HAP-1 (cell line): Measurements from ENCODE around the gene TP53BP1.
"Not testable (repeated sequence)": the region's sequence is repeated elsewhere in the genome, so short reads cannot be mapped to it uniquely, and the experiment has no call there.

Experiments used
- DNase-seq, 2 experiments: peaks; one replicate each; pipeline ENCODE4 v3.0.0-alpha.2; 2016 to 2020; ENCODE audit warnings: low spot score in 2 of 2
- H3K27me3 ChIP-seq: fragments of 250-450 bp; sonication (Bioruptor Pico); 2 replicates; pipeline ENCODE4 v1.5.1; 2020; ENCODE audit warnings: low read depth, mild to moderate bottlenecking, moderate library complexity
- H3K36me3 ChIP-seq: fragments of 250-450 bp; sonication (Bioruptor Pico); replicated peaks from 2 replicates; pipeline ENCODE4 v1.5.1; 2020; ENCODE audit warnings: mild to moderate bottlenecking
- H3K4me1 ChIP-seq: fragments of 250-450 bp; sonication (Bioruptor Pico); 2 replicates; pipeline ENCODE4 v1.5.1; 2020; ENCODE audit warnings: mild to moderate bottlenecking
- H3K4me3 ChIP-seq: fragments of 250-450 bp; sonication (Bioruptor Pico); 2 replicates; pipeline ENCODE4 v1.5.1; 2020; ENCODE audit warnings: mild to moderate bottlenecking, moderate library complexity
- H3K9me3 ChIP-seq: fragments of 250-450 bp; sonication (Bioruptor Pico); 2 replicates; pipeline ENCODE4 v1.5.1; 2020; ENCODE audit warnings: mild to moderate bottlenecking, moderate library complexity
- in situ Hi-C: fragments of 300-500 bp; cut with MboI; formaldehyde crosslinking; loops from 3 replicates; pipeline ENCODE4 v1.14.3; 2020; ENCODE audit warnings: low sequenced_read_pairs, inconsistent platforms, mixed read lengths

The TP53BP1 gene

GRCh38 chr15:43492673-43493601 is at the start of gene TP53BP1:
TSS of gene TP53BP1 (minus strand) at chr15:43493156. CDS start at chr15:43493043, 113 bp downstream.
- Histone ChIP-seq H3K4me1 (peaks cover 5% of the 10 kb centered on the region), H3K27me3 (no peaks in the 10 kb centered on the region), H3K9me3 (no peaks in the 10 kb centered on the region), H3K4me3 (peak within 1 kb of the TSS; percentile 77), H3K36me3 (peaks cover 27% of the 10 kb centered on the region; the same call in 1 of the 2 replicates)
- DNase-seq = peak; percentile 94 to 97
- in situ Hi-C loops = no loop called here

GRCh38 chr15:43541785-43542184 is 48.8 kb upstream of the TP53BP1 start:
- in situ Hi-C loops = no loop called here
- Histone ChIP-seq H3K9me3 (no peaks in the 10 kb centered on the region), H3K36me3 (no peaks in the 10 kb centered on the region), H3K4me1 (no peaks in the 10 kb centered on the region), H3K27me3 (no peaks in the 10 kb centered on the region), H3K4me3 (no peak overlapping the region)
- no peak for DNase-seq

DNA sequence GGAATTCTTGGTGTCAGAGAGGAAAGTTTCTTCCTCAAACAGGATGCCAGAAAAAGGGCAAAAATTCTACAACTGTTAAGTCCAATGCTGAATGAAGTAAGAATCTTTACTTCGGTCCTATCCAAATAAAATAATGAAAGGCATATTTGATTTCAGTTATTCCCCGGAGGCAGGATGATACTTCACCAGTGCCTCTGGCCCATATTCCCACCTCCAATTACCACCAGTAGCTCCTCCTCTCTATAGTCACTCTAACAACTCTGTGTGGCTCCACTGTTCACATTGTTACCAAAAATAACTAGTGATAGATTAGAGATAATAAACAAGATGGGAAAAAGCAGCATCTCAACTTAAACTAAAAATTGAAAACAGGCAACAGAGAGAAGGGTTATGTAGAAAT is 45.1 kb upstream of the TP53BP1 start:
- in situ Hi-C loops = no loop called here
- no peak overlapping the region for H3K4me3 ChIP-seq

GRCh38 chr15:43534897-43535296 is 41.9 kb upstream of the TP53BP1 start:
- DNase-seq = no peak
- in situ Hi-C loops = no loop called here
- Histone ChIP-seq H3K36me3 (peaks cover 5% of the 10 kb centered on the region; the same call in 1 of the 2 replicates), H3K27me3 (no peaks in the 10 kb centered on the region), H3K4me3 (no peak overlapping the region), H3K4me1 (no peaks in the 10 kb centered on the region), H3K9me3 (no peaks in the 10 kb centered on the region)

More for the DNA sequence above, 45.1 kb upstream of the TP53BP1 start:
- DNase-seq = no peak
- Histone ChIP-seq H3K36me3 (peaks cover 5% of the 10 kb centered on the region; the same call in 1 of the 2 replicates), H3K27me3 (no peaks in the 10 kb centered on the region), H3K4me1 (no peaks in the 10 kb centered on the region), H3K9me3 (no peaks in the 10 kb centered on the region)

DNA sequence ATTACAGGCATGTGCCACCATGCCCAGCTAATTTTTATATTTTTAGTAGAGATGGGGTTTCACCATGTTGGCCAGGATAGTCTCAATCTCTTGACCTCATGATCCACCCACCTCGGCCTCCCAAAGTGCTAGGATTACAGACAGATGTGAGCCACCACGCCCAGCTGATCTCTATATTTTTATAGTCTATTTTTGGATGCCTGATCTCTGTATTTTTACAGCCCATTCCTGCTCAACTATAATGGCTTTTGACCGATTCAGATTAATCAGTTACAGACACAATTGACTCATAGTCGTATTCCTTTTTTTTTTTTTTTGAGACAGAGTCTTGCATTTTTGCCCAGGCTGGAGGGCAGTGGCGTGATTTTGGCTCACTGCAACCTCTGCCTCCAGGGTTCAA is 39.9 kb upstream of the TP53BP1 start:
- H3K4me3 ChIP-seq, H3K9me3 ChIP-seq, in situ Hi-C loops, H3K36me3 ChIP-seq, DNase-seq, H3K27me3 ChIP-seq, H3K4me1 ChIP-seq: not testable (repeated sequence)

GRCh38 chr15:43531018-43531670 is 38.2 kb upstream of the TP53BP1 start:
- Histone ChIP-seq H3K4me1 (no peaks in the 10 kb centered on the region), H3K4me3 (no peak overlapping the region), H3K36me3 (peaks cover 5% of the 10 kb centered on the region; the same call in 1 of the 2 replicates), H3K27me3 (no peaks in the 10 kb centered on the region), H3K9me3 (no peaks in the 10 kb centered on the region)
- no peak for DNase-seq
- in situ Hi-C loops = no loop called here

- DNase-seq = no peak
- in situ Hi-C loops = no loop called here
- H3K36me3 ChIP-seq = peaks cover 7% of the 10 kb centered on the region; the same call in 1 of the 2 replicates
- no peaks in the 10 kb centered on the region for H3K9me3 ChIP-seq
- no peaks in the 10 kb centered on the region for H3K4me1 ChIP-seq
- H3K27me3 ChIP-seq = no peaks in the 10 kb centered on the region
- no peak overlapping the region for H3K4me3 ChIP-seq
These were observed 36.8 kb upstream of the TP53BP1 start for GRCh38 chr15:43529587-43530345.

- H3K9me3 ChIP-seq = no peaks in the 10 kb centered on the region
- H3K36me3 ChIP-seq = 0 out of 2 replicates have a peak, but pooled peaks cover 3% of the 10 kb centered on the region
- no peaks in the 10 kb centered on the region for H3K4me1 ChIP-seq
- no peak for DNase-seq
- no peak overlapping the region for H3K4me3 ChIP-seq
- H3K27me3 ChIP-seq = no peaks in the 10 kb centered on the region
- in situ Hi-C loops = no loop called here
These were observed 36.2 kb upstream of the TP53BP1 start for GRCh38 chr15:43529141-43529540.

- Histone ChIP-seq H3K4me3 (no peak overlapping the region), H3K36me3 (0 out of 2 replicates have a peak, but pooled peaks cover 3% of the 10 kb centered on the region), H3K9me3 (no peaks in the 10 kb centered on the region), H3K27me3 (no peaks in the 10 kb centered on the region), H3K4me1 (no peaks in the 10 kb centered on the region)
- in situ Hi-C loops = no loop called here
- DNase-seq = no peak
These were observed 35.6 kb upstream of the TP53BP1 start for GRCh38 chr15:43528542-43529007.

DNA sequence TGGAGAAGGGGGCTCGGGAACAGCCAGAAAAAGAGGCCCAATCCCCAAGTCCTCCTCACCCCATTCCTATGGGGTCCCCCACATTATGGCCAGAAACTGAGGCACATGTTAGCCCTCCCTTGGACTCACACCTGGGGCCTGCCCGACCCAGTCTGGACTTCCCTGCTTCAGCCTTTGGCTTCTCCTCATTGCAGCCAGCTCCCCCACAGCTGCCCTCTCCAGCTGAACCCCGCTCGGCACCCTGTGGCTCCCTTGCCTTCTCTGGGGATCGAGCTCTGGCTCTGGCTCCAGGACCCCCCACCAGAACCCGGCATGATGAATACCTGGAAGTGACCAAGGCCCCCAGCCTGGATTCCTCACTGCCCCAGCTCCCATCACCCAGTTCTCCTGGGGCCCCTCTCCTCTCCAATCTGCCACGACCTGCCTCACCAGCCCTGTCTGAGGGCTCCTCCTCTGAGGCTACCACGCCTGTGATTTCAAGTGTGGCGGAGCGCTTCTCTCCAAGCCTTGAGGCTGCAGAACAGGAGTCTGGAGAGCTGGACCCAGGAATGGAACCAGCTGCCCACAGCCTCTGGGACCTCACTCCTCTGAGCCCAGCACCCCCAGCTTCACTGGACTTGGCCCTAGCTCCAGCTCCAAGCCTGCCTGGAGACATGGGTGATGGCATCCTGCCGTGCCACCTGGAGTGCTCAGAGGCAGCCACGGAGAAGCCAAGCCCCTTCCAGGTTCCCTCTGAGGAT is 35.0 kb upstream of the TP53BP1 start:
- H3K36me3 ChIP-seq = peaks cover 3% of the 10 kb centered on the region; the same call in 1 of the 2 replicates
- DNase-seq = no peak
- H3K9me3 ChIP-seq = no peaks in the 10 kb centered on the region
- no peaks in the 10 kb centered on the region for H3K4me1 ChIP-seq
- in situ Hi-C loops = no loop called here
- H3K4me3 ChIP-seq = no peak overlapping the region
- no peaks in the 10 kb centered on the region for H3K27me3 ChIP-seq

GRCh38 chr15:43527016-43527801 is 34.3 kb upstream of the TP53BP1 start:
- H3K27me3 ChIP-seq = no peaks in the 10 kb centered on the region
- in situ Hi-C loops = no loop called here
- H3K9me3 ChIP-seq = no peaks in the 10 kb centered on the region
- H3K4me3 ChIP-seq = no peak overlapping the region
- H3K36me3 ChIP-seq = peaks cover 8% of the 10 kb centered on the region
- DNase-seq = no peak
- H3K4me1 ChIP-seq = no peaks in the 10 kb centered on the region

- no peaks in the 10 kb centered on the region for H3K4me1 ChIP-seq
- H3K4me3 ChIP-seq = no peak overlapping the region
- peaks cover 11% of the 10 kb centered on the region for H3K36me3 ChIP-seq
- no peaks in the 10 kb centered on the region for H3K9me3 ChIP-seq
- DNase-seq = no peak
- in situ Hi-C loops = no loop called here
- no peaks in the 10 kb centered on the region for H3K27me3 ChIP-seq
These were observed 33.4 kb upstream of the TP53BP1 start for GRCh38 chr15:43526261-43526930.
